Astrocyte (in vitro differentiated cells and primary cell): Measurements from ENCODE around the gene PSMG3. TPM values are rescaled to one million over a fixed set of nuclear protein-coding genes. Genes with fewer than 3 reads are reported as not detected.

ENCODE experiments used
- DNase-seq: peaks from one replicate; pipeline ENCODE4 v3.0.0-alpha.2; 2010; ENCODE audit warnings: low read depth
- FAIRE-seq: peaks from 2 replicates; lab custom pipeline; 2011; peaks lifted over from hg19 to GRCh38; lab: Jason Lieb, UNC
- H2AFZ ChIP-seq: 2 replicates; pipeline ENCODE4 v1.6.0; 2012; ENCODE audit warnings: low read depth, low read length, inconsistent platforms
- H3K27ac ChIP-seq: 2 replicates; pipeline ENCODE4 v1.5.1; 2011; ENCODE audit warnings: low read depth, low read length, inconsistent platforms
- H3K27me3 ChIP-seq: 2 replicates; pipeline ENCODE4 v1.6.0; 2011; ENCODE audit warnings: low read length, inconsistent platforms; ENCODE audit not compliant: insufficient read depth
- H3K36me3 ChIP-seq: 2 replicates; pipeline ENCODE4 v1.5.1; 2011; ENCODE audit warnings: low read length, inconsistent platforms; ENCODE audit not compliant: insufficient read depth
- H3K4me1 ChIP-seq: 2 replicates; pipeline ENCODE4 v1.5.1; 2011; ENCODE audit warnings: low read length, inconsistent platforms; ENCODE audit not compliant: insufficient read depth
- H3K4me2 ChIP-seq: 2 replicates; pipeline ENCODE4 v1.6.0; 2012; ENCODE audit warnings: low read length, inconsistent platforms
- H3K4me3 ChIP-seq: 2 replicates; pipeline ENCODE4 v1.5.1; 2011; ENCODE audit warnings: low read depth, mild to moderate bottlenecking, low read length, inconsistent platforms; ENCODE audit not compliant: insufficient read depth
- H3K79me2 ChIP-seq: 2 replicates; pipeline ENCODE4 v1.6.0; 2012; ENCODE audit warnings: mild to moderate bottlenecking, low read length, inconsistent platforms; ENCODE audit not compliant: insufficient read depth
- H3K9ac ChIP-seq: 2 replicates; pipeline ENCODE4 v1.6.0; 2012; ENCODE audit warnings: mild to moderate bottlenecking, low read length, inconsistent platforms
- H3K9me3 ChIP-seq: 2 replicates; pipeline ENCODE4 v1.5.1; 2012; ENCODE audit warnings: low read depth, mild to moderate bottlenecking, low read length, inconsistent platforms; ENCODE audit not compliant: insufficient read depth
- H4K20me1 ChIP-seq: 2 replicates; pipeline ENCODE4 v1.6.0; 2012; ENCODE audit warnings: low read length, inconsistent platforms; ENCODE audit not compliant: insufficient read depth
- H3K27ac Mint-ChIP-seq: one replicate; pipeline ENCODE4 v1.8.0; 2021; ENCODE audit warnings: mild to moderate bottlenecking, mixed read lengths; ENCODE audit not compliant: unreplicated experiment
- H3K27me3 Mint-ChIP-seq: one replicate; pipeline ENCODE4 v1.8.0; 2021; ENCODE audit warnings: low read depth, mixed read lengths; ENCODE audit not compliant: unreplicated experiment
- H3K36me3 Mint-ChIP-seq: one replicate; pipeline ENCODE4 v1.8.0; 2021; ENCODE audit warnings: low read depth, mixed read lengths; ENCODE audit not compliant: unreplicated experiment
- H3K4me1 Mint-ChIP-seq: one replicate; pipeline ENCODE4 v1.8.0; 2021; ENCODE audit warnings: low read depth, mixed read lengths; ENCODE audit not compliant: unreplicated experiment
- H3K4me3 Mint-ChIP-seq: one replicate; pipeline ENCODE4 v1.8.0; 2021; ENCODE audit warnings: mild to moderate bottlenecking, moderate library complexity, mixed read lengths; ENCODE audit not compliant: unreplicated experiment
- H3K9me3 Mint-ChIP-seq: one replicate; pipeline ENCODE4 v1.8.0; 2021; ENCODE audit warnings: mild to moderate bottlenecking, mixed read lengths; ENCODE audit not compliant: unreplicated experiment
- EZH2 ChIP-seq: IDR thresholded peaks from 2 replicates; pipeline ENCODE4 v1.6.1; 2012; ENCODE audit warnings: mild to moderate bottlenecking, low read length, inconsistent platforms; ENCODE audit not compliant: insufficient read depth
- total RNA-seq: library from RNA; stranded (reverse); gene quantifications from 2 replicates; pipeline ENCODE4 v1.2.1, GENCODE V29; 2021
- TF ChIP-seq, protein P1 (sequence below): IDR thresholded peaks from 2 replicates; pipeline ENCODE4 v1.5.1; 2011; ENCODE audit warnings: low read depth, mild to moderate bottlenecking, inconsistent platforms, low read length, moderate library complexity; ENCODE audit not compliant: insufficient read depth

The PSMG3 gene
- total RNA-seq, 1 donor from 2014 or later, result 30.3 TPM

DNA sequence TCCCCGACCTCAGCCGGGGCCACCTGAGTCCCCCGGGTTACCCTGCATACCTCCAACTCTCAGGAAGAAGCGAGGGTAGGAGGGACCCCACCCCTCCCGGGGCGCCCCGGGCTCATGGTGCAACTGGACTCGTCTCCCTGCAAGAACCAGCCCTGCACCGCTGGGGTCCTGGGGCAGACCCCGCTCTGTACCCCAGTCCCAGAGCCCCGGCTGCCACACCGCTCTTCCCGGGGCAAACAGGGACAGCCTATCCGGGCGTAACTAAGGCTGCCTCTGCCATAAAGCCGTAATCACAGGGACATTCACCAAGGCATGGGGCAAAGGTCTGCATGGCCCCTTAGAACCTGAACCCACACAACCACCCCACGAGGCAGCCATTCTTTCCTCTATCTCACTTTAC lies 46.0 kb downstream of the PSMG3 start:
- Mint-ChIP-seq H3K27ac (no peak overlapping the region), H3K4me3 (no peak overlapping the region), H3K4me1 (peaks cover 3% of the 10 kb centered on the region), H3K9me3 (peaks cover 12% of the 10 kb centered on the region), H3K27me3 (peaks cover 14% of the 10 kb centered on the region), H3K36me3 (peaks cover 7% of the 10 kb centered on the region)
- no peak for TF ChIP-seq EZH2
- TF ChIP-seq, protein P1, sequence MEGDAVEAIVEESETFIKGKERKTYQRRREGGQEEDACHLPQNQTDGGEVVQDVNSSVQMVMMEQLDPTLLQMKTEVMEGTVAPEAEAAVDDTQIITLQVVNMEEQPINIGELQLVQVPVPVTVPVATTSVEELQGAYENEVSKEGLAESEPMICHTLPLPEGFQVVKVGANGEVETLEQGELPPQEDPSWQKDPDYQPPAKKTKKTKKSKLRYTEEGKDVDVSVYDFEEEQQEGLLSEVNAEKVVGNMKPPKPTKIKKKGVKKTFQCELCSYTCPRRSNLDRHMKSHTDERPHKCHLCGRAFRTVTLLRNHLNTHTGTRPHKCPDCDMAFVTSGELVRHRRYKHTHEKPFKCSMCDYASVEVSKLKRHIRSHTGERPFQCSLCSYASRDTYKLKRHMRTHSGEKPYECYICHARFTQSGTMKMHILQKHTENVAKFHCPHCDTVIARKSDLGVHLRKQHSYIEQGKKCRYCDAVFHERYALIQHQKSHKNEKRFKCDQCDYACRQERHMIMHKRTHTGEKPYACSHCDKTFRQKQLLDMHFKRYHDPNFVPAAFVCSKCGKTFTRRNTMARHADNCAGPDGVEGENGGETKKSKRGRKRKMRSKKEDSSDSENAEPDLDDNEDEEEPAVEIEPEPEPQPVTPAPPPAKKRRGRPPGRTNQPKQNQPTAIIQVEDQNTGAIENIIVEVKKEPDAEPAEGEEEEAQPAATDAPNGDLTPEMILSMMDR, result no peak
- no peaks in the 10 kb centered on the region for H3K79me2 ChIP-seq
- no peak overlapping the region for H3K4me2 ChIP-seq
- no peaks in the 10 kb centered on the region for H3K36me3 ChIP-seq
- peaks cover 11% of the 10 kb centered on the region for H3K27me3 ChIP-seq
- no peak for FAIRE-seq
- H3K9ac ChIP-seq, result no peak overlapping the region
- no peak overlapping the region for H3K4me3 ChIP-seq
- H3K9me3 ChIP-seq, result peaks cover 2% of the 10 kb centered on the region
- H3K27ac ChIP-seq, result no peak overlapping the region
- no peaks in the 10 kb centered on the region for H4K20me1 ChIP-seq
- DNase-seq, result no peak
- peaks cover 11% of the 10 kb centered on the region for H3K4me1 ChIP-seq
- H2AFZ ChIP-seq, result no peak overlapping the region

DNA sequence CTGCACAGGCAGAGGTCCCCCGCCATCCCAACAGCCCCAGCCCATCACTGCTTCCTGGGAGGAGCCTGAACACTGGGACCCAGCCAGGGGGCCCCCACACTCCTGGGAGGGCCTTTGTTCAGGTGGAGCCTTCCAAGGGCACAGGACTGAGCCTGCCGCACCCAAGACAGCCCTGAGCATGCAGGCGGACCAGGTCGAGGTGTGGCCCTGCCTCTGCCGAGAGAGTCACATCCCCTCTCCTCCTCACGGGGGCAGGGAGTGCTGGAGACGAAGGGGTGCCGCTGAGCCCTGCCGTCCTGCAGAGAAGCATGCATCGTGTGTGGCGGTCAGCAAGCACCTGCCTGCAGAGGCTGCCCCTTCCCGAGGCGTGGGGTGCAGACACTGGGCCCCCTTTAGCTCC lies 46.6 kb downstream of the PSMG3 start:
- DNase-seq, result no peak
- Histone ChIP-seq H3K9me3 (peaks cover 5% of the 10 kb centered on the region), H3K36me3 (no peaks in the 10 kb centered on the region), H3K27me3 (peaks cover 11% of the 10 kb centered on the region), H3K4me1 (peaks cover 11% of the 10 kb centered on the region), H2AFZ (no peak overlapping the region), H4K20me1 (no peaks in the 10 kb centered on the region), H3K4me3 (no peak overlapping the region), H3K9ac (no peak overlapping the region), H3K4me2 (no peak overlapping the region), H3K79me2 (no peaks in the 10 kb centered on the region), H3K27ac (no peak overlapping the region)
- H3K4me3 Mint-ChIP-seq, result no peak overlapping the region
- no peak overlapping the region for H3K27ac Mint-ChIP-seq
- H3K27me3 Mint-ChIP-seq, result peaks cover 14% of the 10 kb centered on the region
- FAIRE-seq, result no peak
- TF ChIP-seq, protein P1, result no peak
- TF ChIP-seq EZH2, result no peak
- H3K4me1 Mint-ChIP-seq, result peaks cover 3% of the 10 kb centered on the region
- peaks cover 12% of the 10 kb centered on the region for H3K9me3 Mint-ChIP-seq
- peaks cover 7% of the 10 kb centered on the region for H3K36me3 Mint-ChIP-seq

DNA sequence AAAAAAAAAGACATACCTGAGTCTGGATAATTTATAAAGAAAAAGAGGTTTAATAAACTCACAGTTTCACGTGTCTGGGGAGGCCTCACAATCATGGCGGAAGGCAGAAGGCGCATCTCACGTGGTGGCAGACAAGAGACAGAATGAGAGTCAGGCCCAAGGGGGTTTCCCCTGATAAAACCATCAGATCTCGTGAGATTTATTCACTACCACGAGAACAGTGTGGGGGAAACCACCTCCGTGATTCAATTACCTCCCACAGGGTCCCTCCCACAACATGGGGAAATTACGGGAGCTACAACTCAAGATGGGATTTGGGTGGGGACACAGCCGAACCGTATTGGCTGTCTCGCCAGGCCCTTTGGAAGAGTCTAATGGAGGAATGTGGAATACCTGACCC lies 48.4 kb downstream of the PSMG3 start:
- FAIRE-seq (no peak), DNase-seq (no peak)
- Histone ChIP-seq H3K36me3 (no peaks in the 10 kb centered on the region), H3K4me1 (peaks cover 13% of the 10 kb centered on the region), H3K9me3 (peaks cover 5% of the 10 kb centered on the region), H3K27me3 (peaks cover 5% of the 10 kb centered on the region), H4K20me1 (no peaks in the 10 kb centered on the region), H3K27ac (no peak overlapping the region), H3K4me3 (no peak overlapping the region), H3K9ac (no peak overlapping the region), H3K4me2 (no peak overlapping the region), H2AFZ (no peak overlapping the region), H3K79me2 (no peaks in the 10 kb centered on the region)
- H3K36me3 Mint-ChIP-seq, result peaks cover 7% of the 10 kb centered on the region
- TF ChIP-seq, protein P1, result no peak
- no peak for TF ChIP-seq EZH2
- no peak overlapping the region for H3K27ac Mint-ChIP-seq
- peaks cover 9% of the 10 kb centered on the region for H3K27me3 Mint-ChIP-seq
- no peak overlapping the region for H3K4me3 Mint-ChIP-seq
- peaks cover 3% of the 10 kb centered on the region for H3K4me1 Mint-ChIP-seq
- H3K9me3 Mint-ChIP-seq, result peaks cover 12% of the 10 kb centered on the region
